ENCODE measurements around the gene NR1H2. TPM values are rescaled to one million over a fixed set of nuclear protein-coding genes. Genes with fewer than 3 reads are reported as not detected.

Gene NR1H2
- total and polyA plus RNA-seq, 10 of the 15 experiments (the other 5 are each of a cell fraction or from before 2014, with no cell fraction given) = 0.05 to 54.2 (median 35.1) TPM

DNA sequence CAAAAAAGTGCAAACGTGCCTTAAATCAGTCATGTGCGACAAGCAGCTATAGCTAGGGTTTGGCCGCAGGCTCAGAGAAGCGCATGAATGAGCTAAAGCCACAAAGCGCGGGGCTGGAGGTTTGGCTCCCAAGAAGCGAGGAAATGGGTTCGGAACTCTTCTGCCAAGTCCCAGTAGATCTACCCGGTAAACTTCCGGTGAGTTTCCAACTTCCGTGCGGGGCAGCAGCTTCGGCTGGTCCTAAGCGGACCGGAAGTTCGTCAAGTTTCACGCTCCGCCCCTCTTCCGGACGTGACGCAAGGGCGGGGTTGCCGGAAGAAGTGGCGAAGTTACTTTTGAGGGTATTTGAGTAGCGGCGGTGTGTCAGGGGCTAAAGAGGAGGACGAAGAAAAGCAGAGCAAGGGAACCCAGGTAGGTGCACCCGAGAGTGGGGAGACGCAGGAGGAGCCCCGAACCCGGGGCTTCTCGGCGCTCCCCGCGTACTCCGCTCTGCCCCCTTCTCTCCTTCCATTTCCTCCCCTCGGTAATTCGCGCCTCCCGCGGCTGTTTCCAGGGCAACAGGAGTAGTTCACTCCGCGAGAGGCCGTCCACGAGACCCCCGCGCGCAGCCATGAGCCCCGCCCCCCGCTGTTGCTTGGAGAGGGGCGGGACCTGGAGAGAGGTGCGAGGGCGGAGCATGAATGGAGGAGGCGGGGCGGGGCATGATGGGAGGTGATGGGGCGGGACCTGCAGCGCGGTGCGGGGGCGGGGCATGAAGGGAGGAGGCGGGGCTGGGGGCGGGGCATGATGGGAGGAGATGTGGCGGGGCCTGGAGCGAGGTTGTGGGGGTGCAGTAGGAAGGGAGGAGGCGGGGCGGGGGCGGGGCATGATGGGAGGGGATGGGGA lies at the start of gene NR1H2 (continued):
- peak in 1 of 2 experiments; percentile 55; a peak in 1 of 4 replicates for TF ChIP-seq ETV6 (conservative IDR thresholded peaks at IDR 0.05 in 1 of 2, IDR thresholded peaks at IDR 0.05 in 1 of 2; ENCODE audit: borderline replicate concordance in 1 of 2, low read depth in 1 of 2)
- TF ChIP-seq HDAC6 (IDR thresholded peaks at IDR 0.05; ENCODE audit: unreplicated experiment) = no peak
- TF ChIP-seq, protein P1, sequence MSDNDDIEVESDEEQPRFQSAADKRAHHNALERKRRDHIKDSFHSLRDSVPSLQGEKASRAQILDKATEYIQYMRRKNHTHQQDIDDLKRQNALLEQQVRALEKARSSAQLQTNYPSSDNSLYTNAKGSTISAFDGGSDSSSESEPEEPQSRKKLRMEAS (IDR thresholded peaks at IDR 0.05; ENCODE audit: low read depth, low read length) = peak; percentile 29; the same call in 1 of the 2 replicates
- TF ChIP-seq, protein P2, sequence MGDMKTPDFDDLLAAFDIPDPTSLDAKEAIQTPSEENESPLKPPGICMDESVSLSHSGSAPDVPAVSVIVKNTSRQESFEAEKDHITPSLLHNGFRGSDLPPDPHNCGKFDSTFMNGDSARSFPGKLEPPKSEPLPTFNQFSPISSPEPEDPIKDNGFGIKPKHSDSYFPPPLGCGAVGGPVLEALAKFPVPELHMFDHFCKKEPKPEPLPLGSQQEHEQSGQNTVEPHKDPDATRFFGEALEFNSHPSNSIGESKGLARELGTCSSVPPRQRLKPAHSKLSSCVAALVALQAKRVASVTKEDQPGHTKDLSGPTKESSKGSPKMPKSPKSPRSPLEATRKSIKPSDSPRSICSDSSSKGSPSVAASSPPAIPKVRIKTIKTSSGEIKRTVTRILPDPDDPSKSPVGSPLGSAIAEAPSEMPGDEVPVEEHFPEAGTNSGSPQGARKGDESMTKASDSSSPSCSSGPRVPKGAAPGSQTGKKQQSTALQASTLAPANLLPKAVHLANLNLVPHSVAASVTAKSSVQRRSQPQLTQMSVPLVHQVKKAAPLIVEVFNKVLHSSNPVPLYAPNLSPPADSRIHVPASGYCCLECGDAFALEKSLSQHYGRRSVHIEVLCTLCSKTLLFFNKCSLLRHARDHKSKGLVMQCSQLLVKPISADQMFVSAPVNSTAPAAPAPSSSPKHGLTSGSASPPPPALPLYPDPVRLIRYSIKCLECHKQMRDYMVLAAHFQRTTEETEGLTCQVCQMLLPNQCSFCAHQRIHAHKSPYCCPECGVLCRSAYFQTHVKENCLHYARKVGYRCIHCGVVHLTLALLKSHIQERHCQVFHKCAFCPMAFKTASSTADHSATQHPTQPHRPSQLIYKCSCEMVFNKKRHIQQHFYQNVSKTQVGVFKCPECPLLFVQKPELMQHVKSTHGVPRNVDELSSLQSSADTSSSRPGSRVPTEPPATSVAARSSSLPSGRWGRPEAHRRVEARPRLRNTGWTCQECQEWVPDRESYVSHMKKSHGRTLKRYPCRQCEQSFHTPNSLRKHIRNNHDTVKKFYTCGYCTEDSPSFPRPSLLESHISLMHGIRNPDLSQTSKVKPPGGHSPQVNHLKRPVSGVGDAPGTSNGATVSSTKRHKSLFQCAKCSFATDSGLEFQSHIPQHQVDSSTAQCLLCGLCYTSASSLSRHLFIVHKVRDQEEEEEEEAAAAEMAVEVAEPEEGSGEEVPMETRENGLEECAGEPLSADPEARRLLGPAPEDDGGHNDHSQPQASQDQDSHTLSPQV (IDR thresholded peaks at IDR 0.05) = no peak
- peak in 1 of 2 experiments; percentile 58; a peak in 2 of 4 replicates for TF ChIP-seq IKZF2 (IDR thresholded peaks at IDR 0.05)
- TF ChIP-seq SIX5 (IDR thresholded peaks at IDR 0.05; ENCODE audit: low read depth, low read length, severe bottlenecking) = peak; percentile 81
- no peak; the same call in none of the 2 replicates for TF ChIP-seq STAT1 (conservative IDR thresholded peaks at IDR 0.05)
- no peak for TF ChIP-seq HDAC2 (IDR thresholded peaks at IDR 0.05)
- no peak for TF ChIP-seq SMC3 (IDR thresholded peaks at IDR 0.05; ENCODE audit: borderline replicate concordance, low read length)
- no peak; the same call in 1 of the 2 replicates for TF ChIP-seq SMAD5 (IDR thresholded peaks at IDR 0.05; ENCODE audit: low read depth)
- TF ChIP-seq ESRRA (IDR thresholded peaks at IDR 0.05; ENCODE audit: low read length) = no peak; the same call in 1 of the 2 replicates
- no peak for TF ChIP-seq NFXL1 (IDR thresholded peaks at IDR 0.05; ENCODE audit: borderline replicate concordance)
- peak; percentile 91; the same call in 1 of the 2 replicates for TF ChIP-seq RCOR1 (conservative IDR thresholded peaks at IDR 0.05; ENCODE audit: low read depth, low read length)
- TF ChIP-seq EGR1 (IDR thresholded peaks at IDR 0.05; ENCODE audit: borderline replicate concordance in 1 of 2, low read depth in 2 of 2, low read length in 2 of 2) = peak; percentile 27 to 74; a peak in 1 of 3 replicates
- TF ChIP-seq, protein P3, sequence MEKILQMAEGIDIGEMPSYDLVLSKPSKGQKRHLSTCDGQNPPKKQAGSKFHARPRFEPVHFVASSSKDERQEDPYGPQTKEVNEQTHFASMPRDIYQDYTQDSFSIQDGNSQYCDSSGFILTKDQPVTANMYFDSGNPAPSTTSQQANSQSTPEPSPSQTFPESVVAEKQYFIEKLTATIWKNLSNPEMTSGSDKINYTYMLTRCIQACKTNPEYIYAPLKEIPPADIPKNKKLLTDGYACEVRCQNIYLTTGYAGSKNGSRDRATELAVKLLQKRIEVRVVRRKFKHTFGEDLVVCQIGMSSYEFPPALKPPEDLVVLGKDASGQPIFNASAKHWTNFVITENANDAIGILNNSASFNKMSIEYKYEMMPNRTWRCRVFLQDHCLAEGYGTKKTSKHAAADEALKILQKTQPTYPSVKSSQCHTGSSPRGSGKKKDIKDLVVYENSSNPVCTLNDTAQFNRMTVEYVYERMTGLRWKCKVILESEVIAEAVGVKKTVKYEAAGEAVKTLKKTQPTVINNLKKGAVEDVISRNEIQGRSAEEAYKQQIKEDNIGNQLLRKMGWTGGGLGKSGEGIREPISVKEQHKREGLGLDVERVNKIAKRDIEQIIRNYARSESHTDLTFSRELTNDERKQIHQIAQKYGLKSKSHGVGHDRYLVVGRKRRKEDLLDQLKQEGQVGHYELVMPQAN (conservative IDR thresholded peaks at IDR 0.05) = peak; percentile 96
- TF ChIP-seq TAF1 (IDR thresholded peaks at IDR 0.05; ENCODE audit: borderline replicate concordance, low read depth, low read length) = peak; percentile 82; the same call in 1 of the 2 replicates
- TF ChIP-seq DPF2 (IDR thresholded peaks at IDR 0.05) = peak; percentile 63; the same call in 1 of the 2 replicates
- peak; percentile 60 for TF ChIP-seq POLR2AphosphoS2 (IDR thresholded peaks at IDR 0.05; ENCODE audit: low read depth, low read length)
- TF ChIP-seq WRNIP1 (IDR thresholded peaks at IDR 0.05; ENCODE audit: borderline replicate concordance, low read depth, low read length) = peak; percentile 99
- TF ChIP-seq, protein P4, sequence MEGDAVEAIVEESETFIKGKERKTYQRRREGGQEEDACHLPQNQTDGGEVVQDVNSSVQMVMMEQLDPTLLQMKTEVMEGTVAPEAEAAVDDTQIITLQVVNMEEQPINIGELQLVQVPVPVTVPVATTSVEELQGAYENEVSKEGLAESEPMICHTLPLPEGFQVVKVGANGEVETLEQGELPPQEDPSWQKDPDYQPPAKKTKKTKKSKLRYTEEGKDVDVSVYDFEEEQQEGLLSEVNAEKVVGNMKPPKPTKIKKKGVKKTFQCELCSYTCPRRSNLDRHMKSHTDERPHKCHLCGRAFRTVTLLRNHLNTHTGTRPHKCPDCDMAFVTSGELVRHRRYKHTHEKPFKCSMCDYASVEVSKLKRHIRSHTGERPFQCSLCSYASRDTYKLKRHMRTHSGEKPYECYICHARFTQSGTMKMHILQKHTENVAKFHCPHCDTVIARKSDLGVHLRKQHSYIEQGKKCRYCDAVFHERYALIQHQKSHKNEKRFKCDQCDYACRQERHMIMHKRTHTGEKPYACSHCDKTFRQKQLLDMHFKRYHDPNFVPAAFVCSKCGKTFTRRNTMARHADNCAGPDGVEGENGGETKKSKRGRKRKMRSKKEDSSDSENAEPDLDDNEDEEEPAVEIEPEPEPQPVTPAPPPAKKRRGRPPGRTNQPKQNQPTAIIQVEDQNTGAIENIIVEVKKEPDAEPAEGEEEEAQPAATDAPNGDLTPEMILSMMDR (IDR thresholded peaks at IDR 0.05 in 2 of 3, conservative IDR thresholded peaks at IDR 0.05 in 1 of 3; ENCODE audit: control insufficient read depth in 2 of 3, extremely low read depth in 1 of 3, insufficient read depth in 1 of 3, low read depth in 3 of 3, low read length in 3 of 3) = no peak
- TF ChIP-seq ZBED1 (IDR thresholded peaks at IDR 0.05; ENCODE audit: borderline replicate concordance) = no peak

All from GM12878 (cell line).